Embryonic facial prominence (tissue), 1 donor: ENCODE measurements around the gene VPREB3.

Experiments
- DNase-seq: peaks from one replicate; pipeline ENCODE4 v3.0.0-alpha.2; 2016; ENCODE audit errors: extremely low spot score

VPREB3 gene

GRCh38 chr22:23782703-23783102 is 28.5 kb upstream of the VPREB3 start:
- DNase-seq, result no peak

GRCh38 chr22:23782252-23782651 is 28.0 kb upstream of the VPREB3 start:
- DNase-seq, result no peak

GRCh38 chr22:23781511-23782183 is 27.4 kb upstream of the VPREB3 start:
- DNase-seq, result no peak

- DNase-seq, result no peak
These were observed 26.8 kb upstream of the VPREB3 start for GRCh38 chr22:23781065-23781464.

- no peak for DNase-seq
These were observed 26.0 kb upstream of the VPREB3 start for GRCh38 chr22:23780146-23780748.

GRCh38 chr22:23779731-23780130 is 25.5 kb upstream of the VPREB3 start:
- no peak for DNase-seq

GRCh38 chr22:23779083-23779482 is 24.9 kb upstream of the VPREB3 start:
- no peak for DNase-seq

GRCh38 chr22:23778577-23778900 is 24.3 kb upstream of the VPREB3 start:
- no peak for DNase-seq

- no peak for DNase-seq
These were observed 23.8 kb upstream of the VPREB3 start for GRCh38 chr22:23777776-23778576.

- no peak for DNase-seq
These were observed 21.7 kb upstream of the VPREB3 start for GRCh38 chr22:23775779-23776375.

GRCh38 chr22:23774922-23775436 is 20.8 kb upstream of the VPREB3 start:
- DNase-seq, result no peak

GRCh38 chr22:23774114-23774921 is 20.1 kb upstream of the VPREB3 start:
- DNase-seq, result no peak

- no peak for DNase-seq
These were observed 19.4 kb upstream of the VPREB3 start for GRCh38 chr22:23773483-23774113.

- DNase-seq, result no peak
These were observed 18.6 kb upstream of the VPREB3 start, which contains the start of gene MMP11 for GRCh38 chr22:23772649-23773473. Gene MMP11, plus strand, starts transcription at chr22:23772849. Its CDS starts 22 bp downstream, at chr22:23772871.

GRCh38 chr22:23772315-23772648 is 18.1 kb upstream of the VPREB3 start:
- no peak for DNase-seq

- no peak for DNase-seq
These were observed 15.2 kb upstream of the VPREB3 start for GRCh38 chr22:23769321-23769965.

- DNase-seq, result no peak
These were observed 13.7 kb upstream of the VPREB3 start, which contains the start of gene CHCHD10 for GRCh38 chr22:23767673-23768548. Gene CHCHD10, minus strand, starts transcription at chr22:23767972. Its CDS starts 98 bp downstream, at chr22:23767874.

GRCh38 chr22:23767303-23767672 is 13.1 kb upstream of the VPREB3 start:
- DNase-seq, result no peak
